Measurements from ENCODE around the gene CFAP299.
"Not testable (repeated sequence)": the region's sequence is repeated elsewhere in the genome, so short reads cannot be mapped to it uniquely, and the experiment has no call there.

The CFAP299 gene

DNA sequence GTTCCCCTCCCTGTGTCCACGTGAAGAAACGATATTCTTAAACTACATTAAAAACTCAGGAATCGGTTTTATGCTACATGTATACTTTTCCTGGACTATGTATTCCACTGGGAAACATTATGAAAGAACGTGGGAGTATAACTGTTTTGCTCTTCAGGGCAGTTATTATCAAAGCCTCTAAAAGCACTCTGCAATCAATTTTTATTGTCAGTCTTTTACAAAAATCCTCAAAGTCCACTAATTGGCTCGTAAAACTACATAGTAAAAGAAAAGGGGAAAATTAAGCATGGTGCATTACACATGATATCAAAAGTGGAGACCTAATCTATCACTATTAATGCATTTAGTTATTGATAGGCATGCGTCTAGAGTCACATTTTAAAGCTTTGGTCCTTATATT lies 11.4 kb upstream of the CFAP299 start:
- TF ChIP-seq ZFX (IDR thresholded peaks at IDR 0.05; ENCODE audit: borderline replicate concordance) = no peak
- TF ChIP-seq, protein P1, sequence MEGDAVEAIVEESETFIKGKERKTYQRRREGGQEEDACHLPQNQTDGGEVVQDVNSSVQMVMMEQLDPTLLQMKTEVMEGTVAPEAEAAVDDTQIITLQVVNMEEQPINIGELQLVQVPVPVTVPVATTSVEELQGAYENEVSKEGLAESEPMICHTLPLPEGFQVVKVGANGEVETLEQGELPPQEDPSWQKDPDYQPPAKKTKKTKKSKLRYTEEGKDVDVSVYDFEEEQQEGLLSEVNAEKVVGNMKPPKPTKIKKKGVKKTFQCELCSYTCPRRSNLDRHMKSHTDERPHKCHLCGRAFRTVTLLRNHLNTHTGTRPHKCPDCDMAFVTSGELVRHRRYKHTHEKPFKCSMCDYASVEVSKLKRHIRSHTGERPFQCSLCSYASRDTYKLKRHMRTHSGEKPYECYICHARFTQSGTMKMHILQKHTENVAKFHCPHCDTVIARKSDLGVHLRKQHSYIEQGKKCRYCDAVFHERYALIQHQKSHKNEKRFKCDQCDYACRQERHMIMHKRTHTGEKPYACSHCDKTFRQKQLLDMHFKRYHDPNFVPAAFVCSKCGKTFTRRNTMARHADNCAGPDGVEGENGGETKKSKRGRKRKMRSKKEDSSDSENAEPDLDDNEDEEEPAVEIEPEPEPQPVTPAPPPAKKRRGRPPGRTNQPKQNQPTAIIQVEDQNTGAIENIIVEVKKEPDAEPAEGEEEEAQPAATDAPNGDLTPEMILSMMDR (IDR thresholded peaks at IDR 0.05) = no peak
- no peak overlapping the region for H3K27ac ChIP-seq

DNA sequence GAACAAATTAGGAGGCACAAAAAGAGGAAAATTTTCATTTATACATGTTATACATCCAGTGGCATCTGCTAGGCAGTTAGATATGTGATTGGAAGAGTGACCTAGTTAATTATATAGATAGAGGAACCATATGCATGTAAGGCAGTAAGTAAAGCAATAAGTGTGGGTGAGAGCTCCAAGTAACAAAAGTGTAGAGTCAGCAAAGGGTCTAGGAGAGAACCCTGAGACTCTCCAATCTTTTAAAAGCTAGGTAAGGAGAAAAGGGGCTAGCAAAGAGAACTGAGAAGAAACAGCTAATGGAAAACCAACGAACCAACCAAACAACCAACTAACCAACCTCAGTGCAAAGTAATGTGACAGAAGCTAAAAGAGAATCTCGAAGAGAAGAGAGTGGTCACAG lies 3.8 kb upstream of the CFAP299 start:
- no peak overlapping the region for H3K27ac ChIP-seq
- TF ChIP-seq, protein P1 (IDR thresholded peaks at IDR 0.05) = no peak

DNA sequence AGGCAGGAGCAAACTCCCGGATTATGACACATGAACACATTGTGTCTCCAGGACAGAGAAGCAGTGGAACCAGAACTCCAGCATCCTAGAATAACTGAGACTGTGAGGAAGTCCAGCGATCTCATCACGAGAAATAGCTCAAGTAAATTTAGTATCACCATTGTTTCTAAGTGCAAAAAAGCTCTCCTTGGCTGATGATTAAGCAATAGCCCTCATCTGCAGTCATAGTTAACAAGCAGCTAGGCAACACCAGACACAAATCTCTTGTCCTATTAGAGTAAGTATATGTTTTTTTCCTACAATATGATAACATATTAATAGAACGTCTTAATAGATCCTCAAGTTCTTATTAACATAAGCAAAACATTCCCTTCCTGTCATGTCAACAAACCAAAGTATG lies 2.4 kb upstream of the CFAP299 start:
- no peak overlapping the region for H3K27ac ChIP-seq
- no peak for TF ChIP-seq ZFX (IDR thresholded peaks at IDR 0.05; ENCODE audit: borderline replicate concordance)
- TF ChIP-seq, protein P1 (IDR thresholded peaks at IDR 0.05) = no peak

DNA sequence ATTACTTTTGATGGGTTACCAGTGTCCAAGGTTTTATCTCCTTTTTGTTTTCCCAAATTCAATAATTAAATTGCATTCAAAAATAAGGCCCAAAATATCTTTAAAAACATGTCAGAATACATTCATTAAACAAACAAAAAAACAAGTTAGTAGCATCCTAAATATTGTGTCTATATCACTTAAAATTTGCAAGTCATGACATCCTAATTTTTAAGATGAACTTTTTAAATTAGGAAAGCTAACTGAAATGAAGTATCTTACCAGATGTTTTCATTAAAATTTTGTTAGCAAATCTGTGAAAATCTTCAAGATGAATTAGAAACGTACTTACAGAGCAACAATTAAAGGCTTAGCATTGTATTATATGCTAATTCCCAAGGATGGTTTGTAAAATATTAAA lies 962 bp upstream of the CFAP299 start:
- TF ChIP-seq, protein P1 (IDR thresholded peaks at IDR 0.05) = no peak
- no peak for TF ChIP-seq ZFX (IDR thresholded peaks at IDR 0.05; ENCODE audit: borderline replicate concordance)
- no peak overlapping the region for H3K27ac ChIP-seq

DNA sequence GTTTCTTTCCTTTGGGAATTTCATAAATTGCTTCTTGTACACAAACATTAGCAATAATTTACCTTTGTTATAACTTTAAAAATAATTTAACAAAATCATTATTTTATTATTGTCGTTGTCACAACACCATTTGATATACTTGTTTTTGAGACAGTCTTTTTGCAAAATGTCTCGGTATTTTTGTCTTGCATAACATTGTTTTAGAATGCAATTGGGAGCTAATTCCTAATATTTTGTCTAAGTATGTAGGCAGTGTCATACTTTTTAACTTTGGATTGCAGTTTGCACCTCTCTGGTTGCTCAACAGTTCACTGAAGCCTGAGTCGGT lies 340 bp upstream of the CFAP299 start:
- TF ChIP-seq, protein P1 (IDR thresholded peaks at IDR 0.05) = no peak
- no peak for TF ChIP-seq ZFX (IDR thresholded peaks at IDR 0.05; ENCODE audit: borderline replicate concordance)
- H3K27ac ChIP-seq = no peak overlapping the region

DNA sequence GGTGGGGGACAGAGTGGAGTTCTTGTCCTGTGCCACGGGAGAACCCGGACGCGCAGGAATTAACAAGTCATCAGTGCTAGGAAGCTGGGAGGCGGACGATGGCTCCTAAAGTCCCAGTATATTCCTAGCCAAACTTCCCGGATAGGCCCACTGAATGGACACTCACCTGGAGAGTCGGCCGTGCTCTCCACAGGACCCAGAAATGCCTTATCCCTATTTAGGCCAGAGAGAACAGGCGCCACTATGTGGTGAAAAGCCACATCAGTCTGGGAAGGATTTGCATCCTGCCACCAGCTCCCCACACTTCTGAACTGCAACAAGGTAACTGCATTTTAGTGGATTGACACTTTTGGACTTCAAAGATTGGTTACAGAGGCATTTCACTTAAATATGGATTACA lies 1.1 kb downstream of the CFAP299 start:
- TF ChIP-seq, protein P1 (IDR thresholded peaks at IDR 0.05) = peak; percentile 51
- TF ChIP-seq ZFX (IDR thresholded peaks at IDR 0.05; ENCODE audit: borderline replicate concordance) = no peak
- H3K27ac ChIP-seq = no peak overlapping the region

DNA sequence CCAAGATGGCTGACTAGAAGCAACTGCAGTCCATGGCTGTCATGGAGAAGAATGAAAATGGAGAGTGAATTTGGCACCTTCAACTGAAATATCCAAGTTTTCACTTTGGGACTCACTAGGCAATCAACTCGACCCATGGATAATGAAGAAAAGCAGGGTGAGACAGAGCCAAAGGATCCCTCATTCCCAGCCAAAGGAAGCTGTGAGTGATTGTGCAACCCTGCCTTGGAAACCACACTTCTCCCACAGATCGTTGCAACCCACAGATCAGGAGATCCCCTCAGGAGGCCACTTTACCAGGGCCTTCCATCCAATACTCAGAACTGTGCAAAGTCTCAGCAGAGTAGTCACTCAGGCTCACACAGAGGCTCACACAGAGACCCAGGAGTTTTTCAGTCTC lies 4.5 kb downstream of the CFAP299 start:
- TF ChIP-seq, protein P1 (IDR thresholded peaks at IDR 0.05) = no peak
- no peak for TF ChIP-seq ZFX (IDR thresholded peaks at IDR 0.05; ENCODE audit: borderline replicate concordance)
- no peak overlapping the region for H3K27ac ChIP-seq

DNA sequence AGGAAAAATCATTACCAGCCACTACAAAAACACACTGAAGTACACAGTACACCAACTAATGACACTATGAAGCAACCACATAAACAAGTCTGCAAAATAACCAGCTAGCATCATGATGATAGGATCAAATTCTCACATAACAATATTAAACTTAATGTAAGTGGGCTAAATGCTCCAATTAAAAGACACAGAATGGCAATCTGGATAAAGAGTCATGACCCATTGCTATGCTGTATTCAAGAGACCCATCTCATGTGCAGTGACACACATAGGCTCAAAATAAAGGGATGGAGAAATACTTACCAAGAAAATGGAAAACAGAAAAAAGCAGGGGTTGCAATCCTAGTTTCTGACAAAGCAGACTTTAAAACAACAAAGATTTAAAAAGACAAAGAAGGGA lies 7.2 kb downstream of the CFAP299 start:
- not testable (repeated sequence) for H3K27ac ChIP-seq
